ENCODE measurements around the gene CELF2.

DNA sequence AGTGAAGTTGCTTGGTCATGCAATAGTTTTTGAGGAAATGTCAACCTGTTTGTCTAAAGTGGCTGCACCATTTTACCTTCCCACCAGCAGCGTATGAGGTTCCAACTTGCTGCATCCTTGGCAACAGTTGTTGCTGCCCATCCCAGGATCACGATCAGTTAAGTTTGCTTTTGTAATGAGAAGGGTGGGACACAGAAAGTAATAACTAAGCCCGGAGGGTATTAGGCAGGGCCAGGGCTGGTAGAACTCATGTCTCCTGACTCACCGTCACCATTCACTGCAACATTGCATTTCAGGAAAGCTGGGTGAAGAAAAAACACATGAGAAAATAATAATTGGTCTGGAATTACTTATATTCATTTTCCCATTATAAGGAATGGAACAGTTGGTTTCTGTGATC, 25.4 kb downstream of the CELF2 start:
- TF ChIP-seq, protein P1, sequence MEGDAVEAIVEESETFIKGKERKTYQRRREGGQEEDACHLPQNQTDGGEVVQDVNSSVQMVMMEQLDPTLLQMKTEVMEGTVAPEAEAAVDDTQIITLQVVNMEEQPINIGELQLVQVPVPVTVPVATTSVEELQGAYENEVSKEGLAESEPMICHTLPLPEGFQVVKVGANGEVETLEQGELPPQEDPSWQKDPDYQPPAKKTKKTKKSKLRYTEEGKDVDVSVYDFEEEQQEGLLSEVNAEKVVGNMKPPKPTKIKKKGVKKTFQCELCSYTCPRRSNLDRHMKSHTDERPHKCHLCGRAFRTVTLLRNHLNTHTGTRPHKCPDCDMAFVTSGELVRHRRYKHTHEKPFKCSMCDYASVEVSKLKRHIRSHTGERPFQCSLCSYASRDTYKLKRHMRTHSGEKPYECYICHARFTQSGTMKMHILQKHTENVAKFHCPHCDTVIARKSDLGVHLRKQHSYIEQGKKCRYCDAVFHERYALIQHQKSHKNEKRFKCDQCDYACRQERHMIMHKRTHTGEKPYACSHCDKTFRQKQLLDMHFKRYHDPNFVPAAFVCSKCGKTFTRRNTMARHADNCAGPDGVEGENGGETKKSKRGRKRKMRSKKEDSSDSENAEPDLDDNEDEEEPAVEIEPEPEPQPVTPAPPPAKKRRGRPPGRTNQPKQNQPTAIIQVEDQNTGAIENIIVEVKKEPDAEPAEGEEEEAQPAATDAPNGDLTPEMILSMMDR (IDR thresholded peaks at IDR 0.05; ENCODE audit: insufficient read depth, low read length, poor library complexity, severe bottlenecking): no peak
- TF ChIP-seq EZH2phosphoT487 (conservative IDR thresholded peaks at IDR 0.05; ENCODE audit: low read length): no peak

All from SU-DHL-6 (cell line).